HG02840 (cell line): Measurements from ENCODE around the gene HERC2.
"Not testable (repeated sequence)": the region's sequence is repeated elsewhere in the genome, so short reads cannot be mapped to it uniquely, and the experiment has no call there.

Experiments used
- ATAC-seq: cut with Tn5 transposase; IDR thresholded peaks from one replicate; pipeline ENCODE4 v1.9.1; 2021; ENCODE audit warnings: mild to moderate bottlenecking, moderate library complexity, moderate number of reproducible peaks; ENCODE audit not compliant: unreplicated experiment, low FRiP score

HERC2 gene

GRCh38 chr15:28322129-28322588 lies at the start of gene HERC2:
Gene HERC2, minus strand, starts transcription at chr15:28322179. Its CDS starts 746 bp downstream, at chr15:28321433.
- not testable (repeated sequence) for ATAC-seq

- not testable (repeated sequence) for ATAC-seq
Measured at GRCh38 chr15:28365502-28365901, 43.5 kb upstream of the HERC2 start.

DNA sequence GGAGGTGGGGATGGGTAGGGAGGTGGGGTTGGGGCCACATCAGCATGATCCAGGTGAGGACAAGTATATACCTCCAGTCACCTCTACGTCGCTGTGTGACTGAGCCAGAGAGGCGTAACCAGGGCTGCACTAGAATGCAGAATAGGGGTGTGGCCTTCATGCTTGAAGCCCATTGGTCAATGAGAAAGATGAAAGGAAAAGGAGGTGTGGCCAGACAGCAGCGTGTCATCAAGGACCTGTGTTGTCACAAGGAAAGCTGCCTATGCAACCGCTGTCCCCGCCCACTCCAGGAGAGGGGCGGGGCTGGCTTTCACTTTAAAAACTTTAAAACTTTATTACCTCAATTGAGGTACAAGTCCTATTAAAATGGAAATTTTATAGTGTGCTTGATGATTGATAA lies 36.0 kb upstream of the HERC2 start, which contains the start of gene GOLGA6L24:
Gene GOLGA6L24 (minus strand): TSS at position 101 of the 400 bp plus-strand sequence. CDS start 61 bp downstream, at position 40.
- ATAC-seq: not testable (repeated sequence)

- ATAC-seq: not testable (repeated sequence)
Measured at GRCh38 chr15:28321358-28322078, 461 bp downstream of the HERC2 start.

DNA sequence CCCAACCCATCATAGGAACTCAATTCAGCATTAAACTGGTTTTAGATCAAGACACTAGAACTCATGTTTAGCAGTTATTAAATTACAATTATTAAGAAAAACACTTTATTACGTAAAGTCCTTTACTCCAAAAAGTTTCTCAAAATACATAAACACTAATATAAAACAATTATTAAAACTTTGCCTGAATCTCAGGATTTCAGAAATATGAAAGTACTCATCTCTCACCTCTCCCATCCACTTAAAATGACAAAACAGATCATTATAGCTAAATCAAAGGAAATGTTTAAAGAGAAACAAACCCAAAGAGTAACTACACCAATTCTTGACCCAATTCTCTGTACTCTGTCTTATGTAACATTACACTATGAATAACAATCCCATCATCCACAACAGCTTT lies 2.3 kb downstream of the HERC2 start:
- ATAC-seq: not testable (repeated sequence)

DNA sequence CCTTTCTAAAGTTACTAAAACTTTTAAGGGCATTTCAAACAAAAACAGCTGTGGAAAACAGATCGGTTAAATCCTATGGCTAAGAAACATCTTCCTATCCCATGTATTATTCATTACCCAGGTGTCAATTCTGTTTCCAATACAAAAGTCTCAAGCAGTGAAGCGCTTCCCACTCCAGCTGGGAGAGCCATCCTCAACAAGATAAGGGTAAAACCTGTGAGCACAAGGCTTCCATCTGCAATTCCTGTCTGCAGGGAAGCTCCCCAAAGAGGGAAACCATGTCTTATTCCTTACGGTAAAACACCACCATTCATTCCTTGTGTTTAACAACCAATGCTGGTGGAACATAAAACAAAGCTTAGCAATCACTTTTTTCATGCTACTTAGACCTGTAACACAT lies 3.2 kb downstream of the HERC2 start:
- ATAC-seq: not testable (repeated sequence)

GRCh38 chr15:28318122-28318521 lies 3.9 kb downstream of the HERC2 start:
- not testable (repeated sequence) for ATAC-seq

- ATAC-seq: not testable (repeated sequence)
Measured at GRCh38 chr15:28316958-28317357, 5.0 kb downstream of the HERC2 start.

DNA sequence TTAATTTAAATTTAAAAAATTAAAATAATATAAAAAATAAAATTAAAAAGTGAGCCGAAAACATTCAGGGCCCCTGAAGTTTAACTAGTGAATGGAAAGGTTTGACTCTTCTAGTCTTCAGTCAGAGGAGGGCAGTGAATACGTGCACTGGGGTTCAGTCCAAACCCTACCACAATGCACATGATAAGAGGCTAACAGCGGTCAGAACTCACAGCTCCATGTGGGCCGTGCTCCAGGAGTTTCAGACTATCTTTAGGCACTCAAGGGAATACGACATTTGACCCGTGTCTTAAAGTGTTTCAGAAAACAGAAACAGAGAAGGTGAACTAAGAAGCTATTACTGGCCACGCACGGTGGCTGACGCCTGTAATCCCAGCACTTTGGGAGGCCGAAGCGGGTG lies 11.5 kb downstream of the HERC2 start:
- ATAC-seq: not testable (repeated sequence)

DNA sequence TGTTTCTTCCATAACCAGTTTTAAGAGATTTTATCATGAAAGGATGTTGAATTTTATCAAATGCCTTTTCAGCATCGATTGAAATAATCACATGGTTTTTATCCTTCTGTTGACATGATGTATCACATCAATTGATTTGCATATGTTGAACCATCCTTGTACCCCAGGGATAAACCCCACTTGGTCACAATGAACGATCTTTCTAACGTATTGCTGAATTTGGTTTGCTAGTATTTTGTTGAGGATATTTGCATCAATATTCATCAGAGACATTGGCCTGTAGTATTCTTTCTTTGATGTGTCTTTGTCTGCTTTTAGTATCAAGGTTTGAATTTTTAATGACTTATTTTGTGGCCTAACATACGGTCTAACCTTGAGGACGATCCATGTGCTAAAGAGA lies 13.3 kb downstream of the HERC2 start:
- not testable (repeated sequence) for ATAC-seq

GRCh38 chr15:28305700-28306099 lies 16.3 kb downstream of the HERC2 start:
- ATAC-seq: not testable (repeated sequence)

- ATAC-seq: not testable (repeated sequence)
Measured at GRCh38 chr15:28297434-28297833, 24.5 kb downstream of the HERC2 start.

- not testable (repeated sequence) for ATAC-seq
Measured at GRCh38 chr15:28296814-28297213, 25.2 kb downstream of the HERC2 start.

- not testable (repeated sequence) for ATAC-seq
Measured at GRCh38 chr15:28295009-28295563, 26.9 kb downstream of the HERC2 start.

DNA sequence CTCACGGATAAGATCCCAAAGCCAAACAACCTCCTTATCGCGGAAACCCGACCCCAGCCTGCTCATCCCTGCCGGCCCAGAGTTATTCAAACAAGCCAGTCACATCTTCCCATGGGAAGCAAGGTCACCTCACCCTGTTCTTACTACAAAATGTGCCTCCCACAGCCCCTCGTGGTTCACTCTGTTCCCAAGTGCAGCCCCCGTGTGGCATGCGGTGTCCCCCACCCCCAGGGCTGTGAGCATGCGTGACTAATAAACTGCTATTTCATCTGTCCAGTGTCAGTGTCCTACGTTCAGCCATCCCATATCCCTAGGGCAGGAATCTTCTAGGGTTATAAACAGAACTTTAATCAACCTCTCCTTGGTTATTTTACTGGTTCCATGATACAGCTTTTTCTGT lies 27.4 kb downstream of the HERC2 start:
- ATAC-seq: not testable (repeated sequence)

DNA sequence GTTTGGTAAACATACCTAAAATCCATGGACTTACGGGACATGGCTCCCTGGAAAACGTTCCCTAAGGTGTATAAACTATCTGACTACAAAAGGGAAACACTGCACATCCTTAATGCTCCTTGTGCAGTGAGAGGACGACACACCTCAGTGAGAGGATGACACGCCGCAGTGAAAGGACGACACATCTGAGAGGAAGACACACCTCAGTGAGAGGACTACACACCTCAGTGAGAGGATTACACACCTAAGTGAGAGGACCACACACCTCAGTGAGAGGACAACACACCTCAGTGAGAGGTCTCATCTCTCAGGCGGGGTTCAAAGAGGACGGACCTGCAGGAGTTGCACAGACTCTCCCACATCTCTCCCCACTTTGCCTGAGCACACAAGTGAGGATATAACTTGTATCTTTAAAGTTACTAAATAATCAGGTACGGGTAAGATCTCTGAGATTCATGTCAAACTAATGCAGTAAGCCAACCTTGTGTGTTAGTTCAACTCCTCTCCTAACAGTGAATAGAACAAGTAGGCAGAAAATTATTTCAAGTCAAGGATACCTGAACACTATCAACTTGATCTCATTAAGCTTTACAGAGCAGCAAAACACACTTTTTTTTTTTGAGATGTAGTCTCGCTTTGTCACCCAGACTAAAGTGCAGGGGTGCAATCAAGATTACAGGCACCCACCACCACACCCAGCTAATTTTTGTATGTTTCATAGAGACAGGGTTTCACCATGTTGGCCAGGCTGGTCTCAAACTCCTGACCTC lies 32.1 kb downstream of the HERC2 start:
- no peak for ATAC-seq

DNA sequence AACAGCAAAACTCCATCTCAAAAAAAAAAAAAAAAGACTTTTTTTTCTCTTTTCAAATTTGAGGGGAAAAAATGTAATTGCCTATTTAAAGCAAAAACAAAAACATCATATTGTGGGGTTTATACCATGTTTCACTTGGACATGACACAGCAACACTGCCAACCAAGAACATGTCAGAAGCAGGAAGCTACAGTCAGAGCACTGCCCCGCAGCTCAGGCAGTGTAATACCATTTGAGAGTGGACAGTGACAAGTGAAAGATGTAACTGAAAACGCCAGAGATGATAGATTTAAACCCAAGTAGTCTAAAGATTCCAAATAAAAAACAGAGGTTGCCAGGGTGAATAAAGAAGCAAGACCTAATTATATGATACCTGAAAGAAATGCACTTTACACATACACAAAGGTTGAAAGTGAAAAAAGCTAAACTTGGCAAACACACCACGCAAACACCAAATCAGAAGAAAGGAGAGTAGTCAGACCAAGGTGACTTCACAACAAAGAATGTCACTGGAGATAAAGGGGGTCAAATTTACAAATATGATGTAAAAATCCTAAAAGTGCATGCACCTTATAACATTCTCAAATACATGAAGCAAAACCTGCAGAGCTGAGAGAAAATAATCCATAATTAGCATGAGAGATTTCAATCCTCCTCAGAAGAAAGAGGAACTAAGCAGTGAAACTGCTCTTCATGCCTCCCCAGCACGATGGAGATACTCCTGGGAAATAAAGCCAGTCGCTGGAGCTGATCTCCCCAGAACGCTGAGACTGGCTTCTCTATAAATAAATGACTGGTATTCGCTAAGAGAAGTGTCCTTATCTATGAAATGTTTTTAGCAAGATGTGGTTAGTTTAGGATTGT lies 32.9 kb downstream of the HERC2 start:
- ATAC-seq: not testable (repeated sequence)

- ATAC-seq: not testable (repeated sequence)
Measured at GRCh38 chr15:28286659-28287058, 35.3 kb downstream of the HERC2 start.

DNA sequence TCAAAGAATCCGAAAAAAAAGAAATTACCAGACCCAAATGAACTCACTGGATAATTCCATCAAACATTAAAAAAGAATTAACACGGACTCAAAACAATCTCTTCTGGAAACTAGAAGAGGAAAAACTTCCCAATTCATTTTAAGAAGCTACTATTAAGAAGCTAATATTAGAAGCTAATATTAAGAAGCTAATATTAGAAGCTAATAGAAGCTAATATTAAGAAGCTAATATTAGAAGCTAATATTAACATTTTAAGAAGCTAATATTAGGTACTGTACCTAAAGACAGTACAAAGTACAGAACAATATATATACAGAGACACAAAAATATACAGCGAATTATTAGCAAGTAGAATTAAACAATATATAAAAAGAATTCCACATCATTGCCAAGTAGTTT lies 35.9 kb downstream of the HERC2 start:
- ATAC-seq: no peak

DNA sequence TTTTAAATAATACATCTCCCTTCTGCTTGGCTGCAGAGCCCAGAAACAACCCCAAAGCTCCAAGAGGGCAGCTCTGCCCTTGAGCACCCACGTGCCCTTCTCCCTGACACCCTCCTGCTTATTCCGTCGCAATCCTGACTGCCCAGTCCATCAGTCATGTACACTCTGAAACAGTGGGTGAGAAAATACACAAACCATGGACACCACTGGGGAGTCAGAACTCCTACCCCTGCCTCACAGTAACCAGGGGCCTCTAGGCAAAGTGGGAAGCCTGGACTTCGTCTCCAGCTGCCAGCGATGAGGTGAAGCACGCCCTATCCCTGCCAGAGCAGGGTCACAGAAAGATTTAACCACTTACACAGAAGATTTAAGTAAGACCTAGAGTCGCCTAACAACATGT lies 40.1 kb downstream of the HERC2 start:
- no peak for ATAC-seq
